GM12872 (cell line): Measurements from ENCODE around the gene TTC34.

ENCODE experiments used
- TF ChIP-seq, protein P1 (sequence below): IDR thresholded peaks from 3 replicates; pipeline ENCODE4 v1.5.1; 2011; ENCODE audit warnings: low read depth, mild to moderate bottlenecking, low read length, moderate library complexity; ENCODE audit not compliant: insufficient read depth

The TTC34 gene

DNA sequence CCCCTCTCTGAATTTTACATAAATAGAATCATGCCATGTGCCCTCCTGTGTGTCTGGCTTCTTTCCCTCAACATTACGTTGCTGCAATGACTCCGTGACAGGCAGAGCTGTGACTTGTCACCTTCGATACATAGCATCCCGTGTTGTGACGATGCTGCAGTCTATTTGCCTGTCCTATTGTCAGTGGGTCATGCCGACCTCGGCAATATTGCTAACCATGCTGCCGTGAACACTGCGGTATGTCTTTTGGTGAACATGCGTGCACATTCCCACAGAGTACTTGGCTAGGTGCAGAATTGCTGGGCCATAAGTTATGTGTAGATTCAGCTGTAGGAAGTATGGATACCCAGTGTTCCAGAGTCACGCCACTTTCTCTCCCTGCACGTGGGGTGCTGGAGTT lies 36.3 kb upstream of the TTC34 start:
- TF ChIP-seq, protein P1, sequence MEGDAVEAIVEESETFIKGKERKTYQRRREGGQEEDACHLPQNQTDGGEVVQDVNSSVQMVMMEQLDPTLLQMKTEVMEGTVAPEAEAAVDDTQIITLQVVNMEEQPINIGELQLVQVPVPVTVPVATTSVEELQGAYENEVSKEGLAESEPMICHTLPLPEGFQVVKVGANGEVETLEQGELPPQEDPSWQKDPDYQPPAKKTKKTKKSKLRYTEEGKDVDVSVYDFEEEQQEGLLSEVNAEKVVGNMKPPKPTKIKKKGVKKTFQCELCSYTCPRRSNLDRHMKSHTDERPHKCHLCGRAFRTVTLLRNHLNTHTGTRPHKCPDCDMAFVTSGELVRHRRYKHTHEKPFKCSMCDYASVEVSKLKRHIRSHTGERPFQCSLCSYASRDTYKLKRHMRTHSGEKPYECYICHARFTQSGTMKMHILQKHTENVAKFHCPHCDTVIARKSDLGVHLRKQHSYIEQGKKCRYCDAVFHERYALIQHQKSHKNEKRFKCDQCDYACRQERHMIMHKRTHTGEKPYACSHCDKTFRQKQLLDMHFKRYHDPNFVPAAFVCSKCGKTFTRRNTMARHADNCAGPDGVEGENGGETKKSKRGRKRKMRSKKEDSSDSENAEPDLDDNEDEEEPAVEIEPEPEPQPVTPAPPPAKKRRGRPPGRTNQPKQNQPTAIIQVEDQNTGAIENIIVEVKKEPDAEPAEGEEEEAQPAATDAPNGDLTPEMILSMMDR = no peak

DNA sequence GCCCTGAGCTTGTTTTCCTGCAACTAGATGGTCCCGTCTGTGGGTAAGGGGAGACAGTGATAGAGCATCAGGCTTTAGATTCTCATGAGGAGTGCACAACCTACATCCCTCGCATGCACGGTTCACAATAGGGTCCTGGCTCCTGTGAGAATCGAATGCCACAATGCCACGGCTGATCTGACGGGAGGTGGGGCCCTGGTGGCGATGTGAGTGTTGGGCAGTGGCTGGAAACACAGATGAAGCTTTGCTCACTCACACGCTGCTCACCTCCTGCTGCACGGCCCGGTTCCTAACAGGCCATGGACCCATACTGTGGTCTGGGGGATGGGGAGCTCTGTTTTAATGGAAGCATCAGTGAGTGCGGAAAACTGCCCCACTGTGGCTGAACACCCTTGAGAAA lies 35.8 kb upstream of the TTC34 start:
- TF ChIP-seq, protein P1 = no peak

DNA sequence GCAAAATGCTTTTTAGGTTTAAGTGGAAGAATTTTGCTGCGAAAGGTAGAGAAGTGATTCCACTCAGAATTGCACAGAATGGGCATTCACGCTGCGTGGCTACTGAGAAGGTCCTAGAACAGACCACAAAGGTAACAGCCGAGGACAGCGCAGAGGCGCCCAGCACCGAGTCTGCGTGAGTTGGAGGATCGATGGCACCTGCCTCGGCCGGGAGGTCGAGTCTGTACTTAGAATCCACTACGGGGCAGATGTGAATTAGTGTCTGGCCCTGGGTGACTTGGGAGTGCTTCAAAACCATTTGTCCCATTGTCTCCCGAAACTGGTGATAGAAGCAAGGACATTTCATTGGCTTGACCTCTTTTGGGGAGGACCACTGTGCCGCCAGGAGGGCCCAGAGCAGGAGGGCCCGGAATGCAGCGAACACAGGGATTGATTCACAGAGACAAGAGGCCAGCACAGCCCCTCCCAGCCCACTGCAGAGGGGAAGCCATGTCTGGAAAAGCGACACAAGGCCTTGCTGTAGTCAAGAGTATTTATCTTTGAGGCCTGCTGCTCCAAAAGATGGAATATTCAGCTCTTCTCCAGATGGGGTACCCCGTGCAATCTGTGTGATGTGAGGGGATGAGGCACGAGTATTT lies 35.0 kb upstream of the TTC34 start:
- TF ChIP-seq, protein P1 = no peak

DNA sequence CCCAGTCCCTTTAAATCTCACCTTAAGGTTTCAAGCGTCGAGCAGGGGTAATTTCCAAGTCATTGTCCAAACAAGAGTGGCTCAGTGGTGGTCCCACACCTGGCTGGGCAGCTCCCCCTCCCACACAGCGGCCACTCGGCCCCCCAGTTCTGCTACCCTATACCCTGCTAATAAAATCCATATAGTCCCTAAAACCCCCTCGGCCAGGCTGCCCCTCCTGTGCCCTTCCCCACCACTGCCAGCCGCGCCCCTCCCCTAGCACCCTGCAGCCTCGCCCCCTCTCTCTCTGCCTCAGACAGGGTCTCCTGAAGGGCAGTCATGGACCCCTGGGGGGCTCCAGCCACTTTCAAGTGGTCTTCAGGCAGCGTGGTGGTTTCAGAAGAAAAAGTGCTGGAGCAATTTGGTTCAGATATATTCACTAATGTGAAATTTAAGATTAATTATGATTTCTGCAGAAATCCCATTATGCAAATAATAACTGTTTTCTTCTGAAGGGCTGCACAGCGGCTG lies 34.2 kb upstream of the TTC34 start:
- TF ChIP-seq, protein P1 = no peak

DNA sequence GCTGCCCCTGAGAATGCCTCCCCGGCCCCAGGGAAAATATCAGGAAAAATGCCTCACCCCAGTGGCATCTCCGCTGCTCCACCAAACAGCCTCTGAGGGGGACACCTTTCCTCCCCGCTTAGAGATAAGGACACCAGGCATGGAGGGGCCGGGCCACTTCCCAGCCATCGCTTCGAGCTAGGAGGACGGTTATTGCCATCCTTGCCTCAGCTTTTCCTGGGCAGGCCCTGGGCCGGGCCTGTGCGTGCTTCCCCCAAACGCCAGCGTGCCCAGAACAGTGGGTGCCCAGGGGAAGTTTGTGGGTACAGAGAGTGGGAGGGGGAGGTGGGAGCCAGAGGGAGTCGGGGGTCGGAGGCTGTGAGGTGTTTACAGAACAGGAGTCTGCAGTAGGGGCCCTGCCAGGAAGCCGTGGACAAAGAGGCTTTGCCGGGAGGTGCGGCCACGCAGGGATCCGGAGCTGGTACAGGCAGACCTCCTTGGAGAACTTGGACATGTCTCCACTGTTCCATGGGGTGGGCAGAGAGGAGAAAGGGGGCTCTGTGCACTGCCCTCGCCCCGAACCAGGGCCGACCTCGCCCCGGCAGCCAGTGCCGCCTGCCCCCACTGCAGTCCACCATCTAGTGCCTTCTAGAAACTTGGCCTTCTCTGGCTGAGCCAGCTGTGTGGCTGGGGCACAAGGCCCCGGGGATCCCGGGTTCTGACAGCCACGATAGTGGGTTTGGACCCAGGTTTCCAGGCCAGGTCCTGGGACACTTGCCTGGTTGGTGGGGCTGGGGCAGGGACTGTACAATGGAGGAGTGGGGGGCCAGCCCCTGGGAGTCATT lies 33.5 kb upstream of the TTC34 start:
- TF ChIP-seq, protein P1 = no peak

DNA sequence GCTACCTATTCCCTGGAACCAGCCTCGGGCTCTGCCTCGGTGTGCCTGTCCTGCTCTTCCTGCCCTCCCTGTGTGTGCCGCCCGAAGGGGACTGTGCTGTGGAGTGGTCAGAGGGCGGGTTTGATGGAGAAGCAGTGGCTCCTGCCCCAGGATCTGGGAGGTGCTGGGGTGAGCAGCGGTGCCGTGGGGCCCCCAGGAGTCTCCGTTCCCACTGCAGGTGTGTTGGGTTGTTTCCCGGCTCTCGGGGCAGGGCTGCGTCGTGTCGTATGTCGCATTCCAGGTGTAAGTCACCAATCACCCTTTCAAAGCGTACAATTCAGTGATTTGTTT lies 32.6 kb upstream of the TTC34 start:
- TF ChIP-seq, protein P1 = no peak

DNA sequence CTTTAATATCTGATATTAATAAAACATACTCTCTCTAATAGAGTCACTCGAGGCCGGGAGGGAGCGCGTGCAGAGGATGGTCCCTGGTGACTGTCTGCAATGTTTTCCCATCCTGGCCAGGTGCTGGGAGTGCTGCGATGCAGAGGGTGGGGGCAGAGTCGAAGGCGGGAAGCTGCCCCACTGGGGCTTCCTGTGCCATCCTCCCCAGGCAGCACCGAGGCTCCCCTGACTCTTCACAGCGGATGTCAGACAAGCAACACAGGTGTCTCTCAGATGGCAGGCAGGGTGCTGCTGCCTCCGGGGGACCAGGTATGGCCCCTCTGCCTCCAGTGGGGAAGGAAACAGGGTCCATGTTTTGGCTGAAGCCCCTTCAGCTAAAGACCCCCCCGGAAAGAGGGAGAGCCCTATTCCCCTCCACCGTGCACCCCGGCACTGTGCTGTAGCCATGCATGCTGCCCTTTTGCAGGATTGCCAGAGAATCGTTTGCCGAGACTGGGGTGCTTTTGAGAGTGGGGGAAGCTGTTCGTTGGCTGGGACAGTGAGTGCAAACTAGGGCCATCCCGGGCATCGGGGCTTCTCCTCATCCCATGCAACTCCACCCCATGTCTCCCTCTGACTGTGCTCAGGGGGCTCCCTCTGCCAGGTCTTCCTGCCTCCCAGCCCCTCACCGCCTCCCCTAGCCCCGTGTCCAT lies 32.1 kb upstream of the TTC34 start:
- TF ChIP-seq, protein P1 = no peak
